ENCODE measurements around the gene MINAR2.

DNA sequence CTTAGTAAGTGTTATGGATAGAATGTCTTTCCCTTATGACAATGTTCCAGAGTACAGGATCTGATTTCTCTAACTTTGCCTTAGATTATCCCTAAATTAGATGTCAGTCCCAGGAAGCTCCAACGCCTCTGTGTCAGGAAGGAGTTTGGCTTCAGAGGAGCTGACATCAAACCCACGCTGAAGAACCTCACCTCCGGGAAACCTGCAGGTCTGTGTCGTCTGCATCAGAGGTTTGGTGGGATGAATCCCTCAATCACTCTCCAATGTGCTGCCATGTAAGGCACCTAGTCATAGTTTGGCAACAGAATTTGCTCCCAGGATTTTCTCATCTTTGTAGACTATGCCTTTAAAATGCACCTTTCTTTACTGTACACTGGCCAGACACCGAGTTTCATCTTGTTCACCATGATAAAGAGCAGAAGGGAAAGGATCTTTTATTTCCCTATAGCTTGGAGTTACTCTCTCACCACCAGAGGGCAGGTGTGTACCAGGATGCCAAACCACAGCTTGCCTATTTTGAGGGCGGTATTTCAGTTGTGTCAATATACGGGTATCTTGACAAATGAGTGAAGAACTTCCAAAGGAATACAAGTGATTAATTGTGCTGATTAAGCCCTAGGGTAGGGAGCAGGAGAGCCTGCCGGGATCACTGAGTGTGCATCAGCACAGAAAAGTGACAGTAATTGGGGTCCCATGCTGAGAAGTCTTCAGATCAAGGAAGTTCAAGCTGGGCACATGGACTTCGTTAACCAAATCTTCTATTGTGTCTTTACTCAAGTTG, 23.4 kb downstream of the MINAR2 start:
- peak; percentile 88 for TF ChIP-seq RAD21 (IDR thresholded peaks at IDR 0.05; ENCODE audit: low read depth)
- TF ChIP-seq ZBTB7A (IDR thresholded peaks at IDR 0.05; ENCODE audit: low read depth), result no peak
- TF ChIP-seq EP300 (IDR thresholded peaks at IDR 0.05; ENCODE audit: borderline replicate concordance), result no peak
- TF ChIP-seq TAF1 (IDR thresholded peaks at IDR 0.05; ENCODE audit: low read depth), result no peak
- no peak for TF ChIP-seq FOXM1 (IDR thresholded peaks at IDR 0.05; ENCODE audit: borderline replicate concordance, low read depth)
- no peak for TF ChIP-seq CEBPB (IDR thresholded peaks at IDR 0.05)
- no peak for TF ChIP-seq CREB1 (IDR thresholded peaks at IDR 0.05; ENCODE audit: low read depth)
- TF ChIP-seq, protein P1, sequence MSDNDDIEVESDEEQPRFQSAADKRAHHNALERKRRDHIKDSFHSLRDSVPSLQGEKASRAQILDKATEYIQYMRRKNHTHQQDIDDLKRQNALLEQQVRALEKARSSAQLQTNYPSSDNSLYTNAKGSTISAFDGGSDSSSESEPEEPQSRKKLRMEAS (IDR thresholded peaks at IDR 0.05), result no peak
- TF ChIP-seq YY1 (IDR thresholded peaks at IDR 0.05; ENCODE audit: low read depth), result no peak
- TF ChIP-seq, protein P2, sequence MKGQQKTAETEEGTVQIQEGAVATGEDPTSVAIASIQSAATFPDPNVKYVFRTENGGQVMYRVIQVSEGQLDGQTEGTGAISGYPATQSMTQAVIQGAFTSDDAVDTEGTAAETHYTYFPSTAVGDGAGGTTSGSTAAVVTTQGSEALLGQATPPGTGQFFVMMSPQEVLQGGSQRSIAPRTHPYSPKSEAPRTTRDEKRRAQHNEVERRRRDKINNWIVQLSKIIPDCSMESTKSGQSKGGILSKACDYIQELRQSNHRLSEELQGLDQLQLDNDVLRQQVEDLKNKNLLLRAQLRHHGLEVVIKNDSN (IDR thresholded peaks at IDR 0.05), result no peak
- no peak for TF ChIP-seq EGR1 (IDR thresholded peaks at IDR 0.05)
- TF ChIP-seq, protein P3, sequence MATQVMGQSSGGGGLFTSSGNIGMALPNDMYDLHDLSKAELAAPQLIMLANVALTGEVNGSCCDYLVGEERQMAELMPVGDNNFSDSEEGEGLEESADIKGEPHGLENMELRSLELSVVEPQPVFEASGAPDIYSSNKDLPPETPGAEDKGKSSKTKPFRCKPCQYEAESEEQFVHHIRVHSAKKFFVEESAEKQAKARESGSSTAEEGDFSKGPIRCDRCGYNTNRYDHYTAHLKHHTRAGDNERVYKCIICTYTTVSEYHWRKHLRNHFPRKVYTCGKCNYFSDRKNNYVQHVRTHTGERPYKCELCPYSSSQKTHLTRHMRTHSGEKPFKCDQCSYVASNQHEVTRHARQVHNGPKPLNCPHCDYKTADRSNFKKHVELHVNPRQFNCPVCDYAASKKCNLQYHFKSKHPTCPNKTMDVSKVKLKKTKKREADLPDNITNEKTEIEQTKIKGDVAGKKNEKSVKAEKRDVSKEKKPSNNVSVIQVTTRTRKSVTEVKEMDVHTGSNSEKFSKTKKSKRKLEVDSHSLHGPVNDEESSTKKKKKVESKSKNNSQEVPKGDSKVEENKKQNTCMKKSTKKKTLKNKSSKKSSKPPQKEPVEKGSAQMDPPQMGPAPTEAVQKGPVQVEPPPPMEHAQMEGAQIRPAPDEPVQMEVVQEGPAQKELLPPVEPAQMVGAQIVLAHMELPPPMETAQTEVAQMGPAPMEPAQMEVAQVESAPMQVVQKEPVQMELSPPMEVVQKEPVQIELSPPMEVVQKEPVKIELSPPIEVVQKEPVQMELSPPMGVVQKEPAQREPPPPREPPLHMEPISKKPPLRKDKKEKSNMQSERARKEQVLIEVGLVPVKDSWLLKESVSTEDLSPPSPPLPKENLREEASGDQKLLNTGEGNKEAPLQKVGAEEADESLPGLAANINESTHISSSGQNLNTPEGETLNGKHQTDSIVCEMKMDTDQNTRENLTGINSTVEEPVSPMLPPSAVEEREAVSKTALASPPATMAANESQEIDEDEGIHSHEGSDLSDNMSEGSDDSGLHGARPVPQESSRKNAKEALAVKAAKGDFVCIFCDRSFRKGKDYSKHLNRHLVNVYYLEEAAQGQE (IDR thresholded peaks at IDR 0.05; ENCODE audit: low read depth), result no peak
- no peak for TF ChIP-seq NFIC (IDR thresholded peaks at IDR 0.05)
- no peak for TF ChIP-seq TCF12 (IDR thresholded peaks at IDR 0.05; ENCODE audit: low read depth)

All from Ishikawa (cell line).